GM21723 (cell line): ENCODE measurements around the gene GRM7.
A peak's percentile ranks its signal among the peaks of the same experiment; 100 is the strongest.

Experiments used
- ATAC-seq: cut with Tn5 transposase; IDR thresholded peaks from one replicate; pipeline ENCODE4 v1.9.1; 2021; ENCODE audit warnings: mild to moderate bottlenecking, moderate library complexity; ENCODE audit not compliant: unreplicated experiment

Gene GRM7

DNA sequence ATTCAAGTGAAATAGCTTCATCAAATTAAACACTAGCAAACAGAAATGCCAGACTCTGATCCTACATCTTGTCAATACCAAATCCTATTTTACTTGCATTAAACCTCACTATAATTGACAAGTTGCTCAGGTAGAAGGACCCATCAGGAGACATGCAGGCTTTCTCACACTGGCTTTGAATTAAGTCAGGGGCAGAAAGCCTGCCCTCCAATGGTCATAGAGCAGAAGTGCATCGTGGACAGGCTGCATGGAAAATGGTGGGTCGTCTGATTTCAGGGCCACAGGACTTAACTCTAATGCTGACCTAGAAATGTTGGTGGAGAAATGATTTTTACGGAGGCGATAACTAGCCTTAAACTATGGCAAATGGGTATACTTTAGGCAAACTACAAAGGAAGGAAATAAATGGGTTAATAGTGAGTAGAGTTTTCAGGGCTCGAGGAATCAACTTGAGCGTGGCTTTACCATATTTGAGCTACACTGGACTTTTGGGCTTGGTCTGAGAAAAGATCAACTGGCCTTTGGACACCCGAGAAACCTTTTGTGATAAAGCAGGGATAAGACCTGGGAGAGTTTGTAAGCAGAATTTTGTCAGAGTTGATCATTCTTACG, 283.9 kb downstream of the GRM7 start:
- no peak for ATAC-seq

GRCh38 chr3:7146529-7146928, 285.6 kb downstream of the GRM7 start:
- ATAC-seq = no peak

GRCh38 chr3:7158516-7158915, 297.6 kb downstream of the GRM7 start:
- no peak for ATAC-seq

DNA sequence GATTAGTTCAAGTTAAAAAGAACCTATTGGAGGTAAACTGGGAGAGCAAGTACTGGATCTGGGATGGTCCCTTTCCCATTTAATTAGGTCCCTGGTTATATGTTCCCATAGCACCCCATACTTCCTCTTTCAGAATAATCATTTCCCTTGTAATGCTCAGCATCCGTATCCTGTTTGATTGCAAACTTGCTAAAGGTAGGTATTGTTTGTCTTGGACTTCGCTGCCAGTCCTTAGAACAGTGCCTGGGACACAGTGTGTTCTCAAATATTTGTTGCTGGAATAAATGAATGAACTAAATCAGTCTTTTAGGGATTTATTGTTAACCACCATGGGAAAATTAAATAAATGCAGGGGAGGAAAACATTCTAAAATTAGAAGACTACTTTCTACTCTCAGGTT, 299.8 kb downstream of the GRM7 start:
- ATAC-seq = no peak

GRCh38 chr3:7166460-7166859, 305.5 kb downstream of the GRM7 start:
- ATAC-seq = no peak

DNA sequence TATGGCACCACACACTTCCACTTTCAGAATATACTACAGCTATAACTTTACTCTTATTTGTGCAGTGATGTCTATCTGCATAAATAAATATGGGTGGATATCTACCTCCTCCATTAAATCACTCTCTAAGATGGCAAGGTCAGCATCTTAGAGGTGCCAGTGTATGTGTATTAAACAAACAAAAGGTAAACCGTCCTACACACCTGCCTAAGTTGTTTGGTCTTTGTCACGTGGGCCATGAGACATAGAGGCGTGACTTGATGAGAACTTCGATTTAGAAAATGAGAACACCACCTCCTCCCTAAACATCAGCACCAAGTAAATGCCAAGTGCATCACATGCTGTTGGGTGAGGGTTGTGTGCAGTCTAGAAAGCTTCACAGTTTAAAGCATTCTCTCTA, 310.6 kb downstream of the GRM7 start:
- no peak for ATAC-seq

DNA sequence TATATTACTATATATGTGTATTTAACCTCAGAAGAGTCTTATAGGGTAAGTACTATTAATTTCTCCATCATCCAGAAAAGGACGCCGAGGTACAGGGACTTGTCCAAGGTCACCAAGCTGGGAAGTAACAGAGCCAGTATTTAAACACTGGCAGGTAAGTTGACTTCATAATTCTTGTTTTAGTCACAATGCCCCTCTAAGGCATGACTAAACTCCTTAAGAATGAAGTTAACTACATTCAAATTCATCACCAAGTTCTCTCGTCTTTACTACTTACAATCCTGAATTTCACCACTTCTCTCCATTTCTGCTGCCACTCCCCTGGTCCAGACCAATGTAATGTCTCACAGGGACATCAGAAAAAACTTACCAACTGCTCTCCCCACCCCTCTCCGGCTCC, 312.1 kb downstream of the GRM7 start:
- ATAC-seq = no peak

GRCh38 chr3:7188551-7188950, 327.6 kb downstream of the GRM7 start:
- ATAC-seq = no peak

GRCh38 chr3:7190095-7190494, 329.2 kb downstream of the GRM7 start:
- ATAC-seq = no peak

DNA sequence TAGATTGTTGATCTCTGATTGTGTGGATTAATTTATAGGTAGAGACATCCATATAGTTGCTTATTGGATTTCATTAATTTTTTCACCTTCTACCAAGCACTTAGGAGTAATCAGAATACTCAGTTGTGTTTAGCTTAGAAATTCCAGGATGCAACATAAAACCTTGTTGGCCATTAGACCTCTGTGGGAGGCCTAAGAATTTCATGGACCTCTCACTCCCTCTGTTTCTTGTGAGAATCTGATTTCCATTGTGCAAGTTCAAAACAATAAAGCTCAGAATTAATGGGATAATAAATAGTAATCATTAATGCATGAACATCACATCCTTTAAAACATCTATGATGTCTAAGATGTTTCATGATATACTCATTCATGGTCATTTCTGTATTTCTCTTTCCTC, 332.4 kb downstream of the GRM7 start:
- no peak for ATAC-seq

DNA sequence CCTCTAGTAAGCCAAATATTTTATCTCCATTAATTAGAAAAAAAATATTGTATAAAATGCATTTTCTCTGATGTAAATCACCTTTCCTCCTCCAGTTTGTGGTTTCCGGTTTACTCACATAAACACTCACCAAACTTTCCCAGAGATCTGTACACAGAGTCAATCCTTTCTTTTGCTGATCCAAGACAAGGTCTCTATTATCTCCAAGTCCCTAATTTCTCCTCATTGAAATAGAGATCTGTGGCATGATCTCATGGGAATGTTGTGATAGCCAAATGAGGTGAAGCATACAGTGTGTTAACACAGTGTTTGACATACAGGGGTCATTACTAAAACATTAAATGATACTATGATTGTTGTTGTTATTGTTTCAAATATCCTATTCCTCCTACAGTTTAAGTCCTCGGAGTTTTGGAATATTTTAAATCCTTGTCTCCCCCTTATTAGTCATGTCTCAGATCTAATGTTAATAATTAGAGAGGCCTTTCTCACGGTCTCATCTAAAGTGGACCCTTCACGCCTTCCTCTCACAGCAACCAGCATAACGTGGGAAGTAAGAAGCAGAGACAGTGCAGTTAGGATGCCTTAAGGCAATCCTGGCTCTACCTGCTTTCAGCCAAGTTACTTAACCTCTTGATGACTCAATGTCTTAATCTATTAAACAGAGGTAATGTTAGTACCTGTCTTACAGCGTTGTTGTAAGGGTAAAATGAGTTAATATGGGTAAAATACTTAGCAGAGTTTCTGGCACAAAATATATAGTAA, 333.3 kb downstream of the GRM7 start:
- ATAC-seq = no peak

DNA sequence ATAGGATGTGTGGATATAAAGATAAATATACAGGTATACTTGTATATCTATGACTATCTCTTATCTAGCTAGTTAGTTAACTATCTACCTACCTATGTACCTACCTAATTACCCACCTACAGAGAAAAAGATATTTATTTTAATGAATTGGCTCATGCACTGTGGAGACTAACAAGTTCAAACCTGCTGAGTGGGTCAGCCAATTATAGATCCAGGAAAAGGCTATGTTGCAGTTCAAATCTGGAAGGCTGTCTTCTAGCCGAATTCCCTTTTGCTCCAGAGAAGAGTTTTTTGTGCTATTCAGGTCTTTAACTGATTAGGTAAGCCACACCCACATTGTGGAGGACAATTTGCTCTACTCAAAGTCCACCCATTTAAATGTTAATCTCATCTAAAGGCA, 335.0 kb downstream of the GRM7 start:
- ATAC-seq = no peak

DNA sequence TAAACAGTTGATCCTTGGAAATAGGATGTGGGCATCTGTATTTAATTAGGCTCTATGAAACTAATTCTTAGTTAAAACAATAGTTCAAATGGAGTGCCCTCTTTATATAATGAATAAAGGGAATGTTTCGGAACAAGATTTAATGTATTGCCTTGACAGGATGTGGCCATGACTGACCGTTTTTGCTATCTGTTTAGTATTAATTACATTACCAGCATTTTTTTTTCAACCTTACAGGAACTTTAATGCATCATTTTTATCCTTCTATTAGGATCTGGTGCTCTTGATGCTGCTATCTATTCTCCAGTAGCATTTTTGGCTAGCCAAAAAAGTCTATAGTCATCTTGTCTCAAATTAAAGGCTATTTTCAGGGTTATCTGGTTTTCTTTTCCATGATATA, 340.9 kb downstream of the GRM7 start:
- no peak for ATAC-seq

DNA sequence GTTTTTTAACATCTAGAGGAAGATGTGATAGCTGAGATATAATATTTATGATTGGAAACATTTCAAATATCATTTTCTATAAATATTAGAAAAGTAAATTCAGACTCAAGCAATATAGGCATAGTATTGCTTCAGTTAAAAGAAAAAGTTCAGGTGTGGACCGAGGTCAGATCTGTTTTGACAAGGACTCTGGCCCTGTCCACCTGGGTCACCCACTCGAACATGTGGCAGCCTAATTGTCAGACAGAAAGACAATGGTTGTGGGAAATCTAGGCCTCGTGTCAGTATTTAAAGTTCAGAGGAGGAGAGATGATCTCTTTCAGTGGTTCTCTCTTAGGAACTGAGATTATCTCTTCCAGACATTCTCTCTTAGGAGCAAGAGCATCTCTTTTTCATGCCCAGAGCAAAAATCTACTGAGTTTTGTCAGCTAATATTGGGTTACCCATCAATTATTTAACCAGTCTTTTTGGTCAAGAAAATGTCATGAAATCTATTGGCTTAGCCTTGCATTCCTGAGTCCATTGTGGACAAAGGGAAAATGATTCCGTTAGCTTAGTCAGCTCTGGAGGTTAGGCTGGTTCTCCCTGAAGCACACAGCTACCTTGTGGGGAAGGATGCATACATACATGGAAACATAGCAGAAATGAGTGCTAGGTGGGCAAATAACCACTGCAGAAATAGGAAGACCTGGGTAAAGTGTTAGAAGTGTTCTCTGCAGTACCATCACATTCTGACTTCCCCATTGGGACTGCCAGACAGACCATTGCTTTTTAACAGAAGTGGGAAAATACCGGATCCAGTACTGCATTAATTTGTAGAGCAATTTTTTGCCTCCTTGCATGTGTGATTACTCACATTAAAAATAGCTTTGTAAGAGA, 343.3 kb downstream of the GRM7 start:
- ATAC-seq = no peak

GRCh38 chr3:7204848-7205156, 343.9 kb downstream of the GRM7 start:
- no peak for ATAC-seq

DNA sequence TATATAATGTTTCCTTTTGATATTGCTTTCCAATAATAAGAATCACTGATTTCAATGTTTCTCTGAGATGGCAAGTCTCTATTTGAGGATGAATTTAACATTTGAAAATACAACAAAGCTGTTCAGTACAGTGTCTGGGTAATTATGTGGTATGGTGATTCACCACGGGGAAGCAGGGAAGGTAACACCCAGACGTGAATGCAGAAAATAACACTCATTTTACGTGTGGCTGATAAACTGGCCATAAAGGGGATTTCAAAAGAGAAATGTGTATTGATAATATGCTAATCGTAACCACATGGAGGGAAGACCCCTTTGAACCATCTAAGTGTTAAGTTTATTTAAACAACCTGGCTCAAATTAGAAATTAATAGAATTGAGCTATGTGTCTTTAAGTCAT, 344.6 kb downstream of the GRM7 start:
- peak; percentile 31 for ATAC-seq

DNA sequence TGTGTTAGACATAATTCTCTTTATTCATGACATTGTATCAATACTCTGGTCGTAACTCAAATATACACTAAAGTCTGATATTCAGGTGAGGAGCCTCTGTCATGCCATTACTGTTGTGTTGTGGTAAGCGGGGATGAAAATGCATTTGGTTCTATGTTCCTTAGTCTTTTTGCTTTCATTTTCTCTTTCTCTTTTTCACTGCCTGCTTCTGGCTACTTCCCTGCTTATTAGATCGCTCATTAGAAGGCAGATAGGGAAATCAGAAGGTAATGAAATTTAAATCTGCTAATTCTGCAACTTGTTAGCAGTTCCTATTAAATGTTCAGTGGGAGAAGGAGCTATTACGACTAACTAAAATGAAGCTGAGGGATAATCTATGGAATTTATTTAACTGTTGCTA, 345.0 kb downstream of the GRM7 start:
- ATAC-seq = peak; percentile 75

- ATAC-seq = no peak
These were observed 346.2 kb downstream of the GRM7 start for GRCh38 chr3:7207125-7207524.

GRCh38 chr3:7207928-7208327, 347.0 kb downstream of the GRM7 start:
- no peak for ATAC-seq

- ATAC-seq = no peak
These were observed 348.2 kb downstream of the GRM7 start for GRCh38 chr3:7209098-7209497.

DNA sequence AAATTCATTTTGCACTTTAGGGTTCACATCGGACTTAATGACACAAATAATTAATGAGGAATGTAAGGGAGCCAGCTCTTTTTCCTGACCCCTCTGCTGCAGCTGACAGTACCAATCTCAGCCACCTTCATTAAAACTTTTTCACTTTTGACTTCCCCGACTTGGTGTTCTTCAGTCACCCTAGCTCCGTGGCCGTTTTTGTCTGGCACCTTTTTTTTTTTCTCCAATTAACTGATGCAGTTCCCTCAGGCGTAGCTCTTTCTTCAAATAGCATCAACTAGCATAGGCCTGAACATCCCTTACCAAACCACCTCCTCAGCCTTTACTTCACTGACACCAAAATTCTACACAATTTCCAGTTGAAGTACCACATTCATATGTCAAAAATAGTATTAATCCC, 350.8 kb downstream of the GRM7 start:
- ATAC-seq = no peak

- ATAC-seq = no peak
These were observed 354.8 kb downstream of the GRM7 start for GRCh38 chr3:7215706-7216105.
